Measurements from ENCODE around the gene HMHB1. TPM values are rescaled to one million over a fixed set of nuclear protein-coding genes. Genes with fewer than 3 reads are reported as not detected.

HMHB1 gene
- total and polyA plus RNA-seq, 7 experiments from 2014 or later, result not detected

- no peak overlapping the region for H3K27ac ChIP-seq (ENCODE audit: low read depth, low read length)
- H3K9me3 ChIP-seq (ENCODE audit: control insufficient read depth in 2 of 3, low read length in 3 of 3), result no peaks in the 10 kb centered on the region
- ATAC-seq (no peak), DNase-seq (no peak)
- no peak overlapping the region for H3K27ac Mint-ChIP-seq
- peaks cover 0 to 8% (median 1%) of the 10 kb centered on the region in 11 donors for H3K9me3 Mint-ChIP-seq
- ChIA-PET POLR2A (interaction anchor here (0.7 kb wide), 1 partner anchor 58 kb away, joined by 3 read pairs; no protein-coding TSS in a partner anchor), CTCF (no interaction called here)
- H3K4me1 Mint-ChIP-seq, result no peaks in the 10 kb centered on the region
- intact Hi-C loops (cut with micrococcal nuclease), result no loop called here
- H3K4me1 ChIP-seq (ENCODE audit: control insufficient read depth in 2 of 2, insufficient read depth in 2 of 2, low read length in 2 of 2), result no peaks in the 10 kb centered on the region
- H3K4me3 ChIP-seq (ENCODE audit: low read length), result no peak overlapping the region
- no peaks in the 10 kb centered on the region for H3K36me3 ChIP-seq (ENCODE audit: control insufficient read depth in 2 of 3, insufficient read depth in 3 of 3, low read length in 3 of 3)
- H3K27me3 Mint-ChIP-seq, result peaks cover 0 to 18% (median 8%) of the 10 kb centered on the region in 5 donors
- no peaks in the 10 kb centered on the region for H3K27me3 ChIP-seq (ENCODE audit: control insufficient read depth in 2 of 2, insufficient read depth in 2 of 2, low read length in 2 of 2)
- H3K4me3 Mint-ChIP-seq, result no peak overlapping the region
- H3K36me3 Mint-ChIP-seq, result no peaks in the 10 kb centered on the region
Measured at GRCh38 chr5:143782588-143783386, 29.2 kb upstream of the HMHB1 start.

GRCh38 chr5:143788401-143788800 lies 23.6 kb upstream of the HMHB1 start:
- ChIA-PET POLR2A (no interaction called here), CTCF (no interaction called here)
- no peaks in the 10 kb centered on the region for H3K36me3 ChIP-seq (ENCODE audit: control insufficient read depth in 2 of 3, insufficient read depth in 3 of 3, low read length in 3 of 3)
- no peak overlapping the region for H3K27ac Mint-ChIP-seq
- DNase-seq (no peak), ATAC-seq (no peak)
- H3K27me3 Mint-ChIP-seq, result peaks cover 0 to 12% (median 8%) of the 10 kb centered on the region in 5 donors
- H3K4me3 Mint-ChIP-seq, result no peak overlapping the region
- intact Hi-C loops (cut with micrococcal nuclease), result no loop called here
- H3K36me3 Mint-ChIP-seq, result no peaks in the 10 kb centered on the region
- no peaks in the 10 kb centered on the region for H3K27me3 ChIP-seq (ENCODE audit: control insufficient read depth in 2 of 2, insufficient read depth in 2 of 2, low read length in 2 of 2)
- no peaks in the 10 kb centered on the region for H3K9me3 ChIP-seq (ENCODE audit: control insufficient read depth in 2 of 3, low read length in 3 of 3)
- no peak overlapping the region for H3K27ac ChIP-seq (ENCODE audit: low read depth, low read length)
- no peak overlapping the region for H3K4me3 ChIP-seq (ENCODE audit: low read length)
- H3K4me1 Mint-ChIP-seq, result peaks cover 0 to 10% (median 8%) of the 10 kb centered on the region in 7 donors
- H3K4me1 ChIP-seq (ENCODE audit: control insufficient read depth in 2 of 2, insufficient read depth in 2 of 2, low read length in 2 of 2), result no peaks in the 10 kb centered on the region
- peaks cover 0 to 3% (median 0%) of the 10 kb centered on the region in 11 donors for H3K9me3 Mint-ChIP-seq

- Mint-ChIP-seq H3K4me1 (peaks cover 0 to 10% (median 8%) of the 10 kb centered on the region in 7 donors), H3K27ac (no peak overlapping the region), H3K9me3 (peaks cover 0 to 3% (median 0%) of the 10 kb centered on the region in 11 donors), H3K36me3 (no peaks in the 10 kb centered on the region), H3K4me3 (no peak overlapping the region), H3K27me3 (peaks cover 0 to 11% (median 5%) of the 10 kb centered on the region in 5 donors)
- Histone ChIP-seq H3K9me3 (ENCODE audit: control insufficient read depth in 2 of 3, low read length in 3 of 3) (no peaks in the 10 kb centered on the region), H3K4me1 (ENCODE audit: control insufficient read depth in 2 of 2, insufficient read depth in 2 of 2, low read length in 2 of 2) (no peaks in the 10 kb centered on the region), H3K27me3 (ENCODE audit: control insufficient read depth in 2 of 2, insufficient read depth in 2 of 2, low read length in 2 of 2) (no peaks in the 10 kb centered on the region), H3K4me3 (ENCODE audit: low read length) (no peak overlapping the region), H3K27ac (ENCODE audit: low read depth, low read length) (no peak overlapping the region), H3K36me3 (ENCODE audit: control insufficient read depth in 2 of 3, insufficient read depth in 3 of 3, low read length in 3 of 3) (no peaks in the 10 kb centered on the region)
- ATAC-seq (no peak), DNase-seq (no peak)
- POLR2A ChIA-PET, result no interaction called here
- CTCF ChIA-PET, result no interaction called here
- intact Hi-C loops (cut with micrococcal nuclease), result no loop called here
Measured at GRCh38 chr5:143790457-143791112, 21.4 kb upstream of the HMHB1 start.

GRCh38 chr5:143791848-143792731 lies 19.9 kb upstream of the HMHB1 start:
- Mint-ChIP-seq H3K9me3 (peaks cover 0 to 3% (median 0%) of the 10 kb centered on the region in 11 donors), H3K36me3 (no peaks in the 10 kb centered on the region), H3K4me3 (peak overlapping the region; percentile 33 to 84 (median 66)), H3K27ac (peak overlapping the region in 3 of 9 donors; percentile 14 to 82 (median 78)), H3K27me3 (peaks cover 0 to 6% (median 2%) of the 10 kb centered on the region in 5 donors), H3K4me1 (peaks cover 0 to 10% (median 8%) of the 10 kb centered on the region in 7 donors)
- no peak for DNase-seq
- H3K4me1 ChIP-seq (ENCODE audit: control insufficient read depth in 2 of 2, insufficient read depth in 2 of 2, low read length in 2 of 2), result no peaks in the 10 kb centered on the region
- intact Hi-C loops (cut with micrococcal nuclease), result no loop called here
- H3K27ac ChIP-seq (ENCODE audit: low read depth, low read length), result no peak overlapping the region
- ChIA-PET POLR2A (no interaction called here), CTCF (no interaction called here)
- no peaks in the 10 kb centered on the region for H3K9me3 ChIP-seq (ENCODE audit: control insufficient read depth in 2 of 3, low read length in 3 of 3)
- ATAC-seq, result peak; percentile 32
- H3K36me3 ChIP-seq (ENCODE audit: control insufficient read depth in 2 of 3, insufficient read depth in 3 of 3, low read length in 3 of 3), result no peaks in the 10 kb centered on the region
- H3K4me3 ChIP-seq (ENCODE audit: low read length), result no peak overlapping the region
- no peaks in the 10 kb centered on the region for H3K27me3 ChIP-seq (ENCODE audit: control insufficient read depth in 2 of 2, insufficient read depth in 2 of 2, low read length in 2 of 2)

- H3K9me3 ChIP-seq (ENCODE audit: control insufficient read depth in 2 of 3, low read length in 3 of 3), result no peaks in the 10 kb centered on the region
- intact Hi-C loops (cut with micrococcal nuclease), result no loop called here
- no peaks in the 10 kb centered on the region for H3K27me3 ChIP-seq (ENCODE audit: control insufficient read depth in 2 of 2, insufficient read depth in 2 of 2, low read length in 2 of 2)
- no peak overlapping the region for H3K27ac ChIP-seq (ENCODE audit: low read depth, low read length)
- Mint-ChIP-seq H3K4me1 (peaks cover 0 to 10% (median 8%) of the 10 kb centered on the region in 7 donors), H3K9me3 (peaks cover 0 to 3% (median 0%) of the 10 kb centered on the region in 11 donors), H3K4me3 (no peak overlapping the region), H3K27me3 (peaks cover 0 to 4% (median 1%) of the 10 kb centered on the region in 5 donors), H3K36me3 (no peaks in the 10 kb centered on the region), H3K27ac (no peak overlapping the region)
- no peak for ATAC-seq
- H3K4me3 ChIP-seq (ENCODE audit: low read length), result no peak overlapping the region
- CTCF ChIA-PET, result no interaction called here
- no peaks in the 10 kb centered on the region for H3K36me3 ChIP-seq (ENCODE audit: control insufficient read depth in 2 of 3, insufficient read depth in 3 of 3, low read length in 3 of 3)
- DNase-seq, result no peak
- POLR2A ChIA-PET, result no interaction called here
- no peaks in the 10 kb centered on the region for H3K4me1 ChIP-seq (ENCODE audit: control insufficient read depth in 2 of 2, insufficient read depth in 2 of 2, low read length in 2 of 2)
Measured at GRCh38 chr5:143793249-143793648, 18.7 kb upstream of the HMHB1 start.

GRCh38 chr5:143796125-143796524 lies 15.8 kb upstream of the HMHB1 start:
- CTCF ChIA-PET, result no interaction called here
- H3K4me1 Mint-ChIP-seq, result peaks cover 0 to 18% (median 8%) of the 10 kb centered on the region in 7 donors
- no peaks in the 10 kb centered on the region for H3K27me3 ChIP-seq (ENCODE audit: control insufficient read depth in 2 of 2, insufficient read depth in 2 of 2, low read length in 2 of 2)
- no peaks in the 10 kb centered on the region for H3K4me1 ChIP-seq (ENCODE audit: control insufficient read depth in 2 of 2, insufficient read depth in 2 of 2, low read length in 2 of 2)
- no peak overlapping the region for H3K27ac ChIP-seq (ENCODE audit: low read depth, low read length)
- POLR2A ChIA-PET, result no interaction called here
- H3K4me3 Mint-ChIP-seq, result no peak overlapping the region
- intact Hi-C loops (cut with micrococcal nuclease), result no loop called here
- no peak overlapping the region for H3K27ac Mint-ChIP-seq
- H3K36me3 Mint-ChIP-seq, result no peaks in the 10 kb centered on the region
- H3K9me3 ChIP-seq (ENCODE audit: control insufficient read depth in 2 of 3, low read length in 3 of 3), result no peaks in the 10 kb centered on the region
- H3K27me3 Mint-ChIP-seq, result peaks cover 4 to 8% (median 5%) of the 10 kb centered on the region in 5 donors
- no peak for DNase-seq
- no peaks in the 10 kb centered on the region for H3K9me3 Mint-ChIP-seq
- no peak overlapping the region for H3K4me3 ChIP-seq (ENCODE audit: low read length)
- H3K36me3 ChIP-seq (ENCODE audit: control insufficient read depth in 2 of 3, insufficient read depth in 3 of 3, low read length in 3 of 3), result no peaks in the 10 kb centered on the region
- ATAC-seq, result no peak

Measured in naive thymus-derived CD4-positive, alpha-beta T cell (primary cell).